D721Med (cell line): ENCODE measurements around the gene NT5DC1.
A peak's percentile ranks its signal among the peaks of the same experiment; 100 is the strongest.

ENCODE experiments used
- DNase-seq: peaks from one replicate; pipeline ENCODE4 v3.0.0; 2011; ENCODE audit warnings: low spot score; ENCODE audit not compliant: insufficient read length
- FAIRE-seq: peaks from 2 replicates; lab custom pipeline; 2011; peaks lifted over from hg19 to GRCh38; lab: Jason Lieb, UNC
- TF ChIP-seq, protein P1 (sequence below): IDR thresholded peaks from 2 replicates; pipeline ENCODE4 v1.5.1; 2012; ENCODE audit warnings: mild to moderate bottlenecking, control low read depth; ENCODE audit not compliant: insufficient read depth; ENCODE audit errors: missing control alignments

NT5DC1 gene

GRCh38 chr6:116173928-116174327 lies 73.3 kb downstream of the NT5DC1 start:
- TF ChIP-seq, protein P1, sequence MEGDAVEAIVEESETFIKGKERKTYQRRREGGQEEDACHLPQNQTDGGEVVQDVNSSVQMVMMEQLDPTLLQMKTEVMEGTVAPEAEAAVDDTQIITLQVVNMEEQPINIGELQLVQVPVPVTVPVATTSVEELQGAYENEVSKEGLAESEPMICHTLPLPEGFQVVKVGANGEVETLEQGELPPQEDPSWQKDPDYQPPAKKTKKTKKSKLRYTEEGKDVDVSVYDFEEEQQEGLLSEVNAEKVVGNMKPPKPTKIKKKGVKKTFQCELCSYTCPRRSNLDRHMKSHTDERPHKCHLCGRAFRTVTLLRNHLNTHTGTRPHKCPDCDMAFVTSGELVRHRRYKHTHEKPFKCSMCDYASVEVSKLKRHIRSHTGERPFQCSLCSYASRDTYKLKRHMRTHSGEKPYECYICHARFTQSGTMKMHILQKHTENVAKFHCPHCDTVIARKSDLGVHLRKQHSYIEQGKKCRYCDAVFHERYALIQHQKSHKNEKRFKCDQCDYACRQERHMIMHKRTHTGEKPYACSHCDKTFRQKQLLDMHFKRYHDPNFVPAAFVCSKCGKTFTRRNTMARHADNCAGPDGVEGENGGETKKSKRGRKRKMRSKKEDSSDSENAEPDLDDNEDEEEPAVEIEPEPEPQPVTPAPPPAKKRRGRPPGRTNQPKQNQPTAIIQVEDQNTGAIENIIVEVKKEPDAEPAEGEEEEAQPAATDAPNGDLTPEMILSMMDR: no peak
- DNase-seq (no peak), FAIRE-seq (no peak)

DNA sequence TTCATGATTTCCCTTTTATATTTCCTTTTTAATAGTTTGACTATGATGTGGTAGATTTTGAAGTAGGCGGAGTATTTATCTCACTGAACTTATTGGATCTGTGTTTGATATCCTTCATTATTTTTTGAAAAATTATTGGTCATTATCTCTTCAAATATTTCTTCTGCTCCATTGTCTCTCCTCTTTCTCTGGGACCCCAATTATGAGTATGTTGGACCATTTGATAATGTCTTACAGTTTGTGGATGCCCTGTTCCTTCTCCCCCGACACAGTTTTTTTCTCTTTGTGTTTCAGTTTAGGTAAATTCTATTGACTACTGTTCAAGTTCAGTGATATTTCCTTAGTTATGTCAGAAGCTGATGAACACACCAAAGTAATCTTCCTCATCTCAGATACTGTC lies 74.7 kb downstream of the NT5DC1 start:
- FAIRE-seq (no peak), DNase-seq (no peak)
- TF ChIP-seq, protein P1: no peak

- no peak for DNase-seq
- TF ChIP-seq, protein P1: no peak
- FAIRE-seq: no peak
These were observed 75.9 kb downstream of the NT5DC1 start for GRCh38 chr6:116176596-116176995.

GRCh38 chr6:116180375-116180774 lies 79.7 kb downstream of the NT5DC1 start:
- DNase-seq: no peak
- peak; percentile 68 for FAIRE-seq
- TF ChIP-seq, protein P1: no peak

DNA sequence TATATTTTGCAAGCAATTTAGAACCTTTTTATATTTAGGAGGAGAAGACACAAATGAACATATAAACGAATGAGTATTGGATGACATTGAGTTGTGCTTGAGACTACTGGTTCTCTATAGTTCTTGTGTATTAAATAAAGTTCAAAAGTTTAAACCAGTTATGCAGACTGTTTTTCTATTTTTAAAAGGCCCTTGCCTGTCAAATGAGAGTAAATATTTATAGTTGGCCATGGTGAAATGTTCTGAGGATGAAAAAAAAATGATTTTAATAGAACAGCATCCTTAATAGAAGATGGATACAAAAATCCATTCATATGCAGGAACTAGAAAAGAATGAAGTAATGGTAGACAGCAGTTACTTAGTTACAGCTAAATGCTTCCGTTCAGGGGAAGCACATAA lies 88.8 kb downstream of the NT5DC1 start:
- DNase-seq (no peak), FAIRE-seq (no peak)
- TF ChIP-seq, protein P1: no peak

- DNase-seq (no peak), FAIRE-seq (no peak)
- TF ChIP-seq, protein P1: no peak
These were observed 89.9 kb downstream of the NT5DC1 start for GRCh38 chr6:116190550-116190949.

DNA sequence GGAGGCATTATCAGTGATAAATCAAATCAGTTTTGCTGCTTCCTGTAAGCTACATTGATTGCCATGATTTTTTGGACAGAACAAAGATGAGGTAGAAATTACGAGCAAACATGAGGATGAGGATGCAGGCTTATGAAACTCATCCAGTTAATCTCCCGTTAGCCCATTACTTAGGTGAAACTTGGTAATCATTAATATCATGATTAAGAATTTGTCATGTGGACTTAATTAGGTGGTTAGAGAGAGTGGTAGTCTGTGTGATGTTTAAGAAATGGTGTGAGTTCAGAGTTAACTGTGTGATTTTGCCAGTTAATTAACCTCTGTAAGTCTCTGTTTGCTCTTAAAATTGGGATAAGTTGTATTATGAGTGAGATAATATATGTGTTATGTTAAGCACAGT lies 91.2 kb downstream of the NT5DC1 start:
- DNase-seq: no peak
- FAIRE-seq: no peak
- TF ChIP-seq, protein P1: no peak
